Kidney (tissue), 14 donors: ENCODE data around the gene TSKS. TPM values are rescaled to one million over a fixed set of nuclear protein-coding genes. Genes with fewer than 3 reads are reported as not detected.

Source experiments
- DNase-seq, 5 donors: peaks; one replicate each; pipeline ENCODE4 v3.0.0-alpha.2; 2013 to 2020
- FAIRE-seq: peaks from 2 replicates; lab custom pipeline; 2012; peaks lifted over from hg19 to GRCh38; lab: Jason Lieb, UNC
- H3K27ac ChIP-seq, 2 donors: one replicate each; pipeline ENCODE4 v1.7.0; 2013; ENCODE audit warnings: low read depth in 2 of 2, low read length in 2 of 2, inconsistent platforms in 1 of 2
- H3K27me3 ChIP-seq: one replicate; pipeline ENCODE4 v1.7.1; 2013; ENCODE audit warnings: low read length, inconsistent platforms; ENCODE audit not compliant: control insufficient read depth, insufficient read depth
- H3K36me3 ChIP-seq, 3 donors: one replicate each; pipeline versions ENCODE4 v1.7.0 to v1.7.1; 2013; ENCODE audit warnings: low read length in 3 of 3, control low read depth in 1 of 3, inconsistent platforms in 1 of 3; ENCODE audit not compliant: insufficient read depth in 3 of 3, control insufficient read depth in 2 of 3
- H3K4me1 ChIP-seq, 3 donors: one replicate each; pipeline versions ENCODE4 v1.7.0 to v1.7.1; 2013; ENCODE audit warnings: low read length in 3 of 3, inconsistent platforms in 1 of 3, low read depth in 1 of 3; ENCODE audit not compliant: control insufficient read depth in 2 of 3, insufficient read depth in 2 of 3
- H3K4me3 ChIP-seq, 3 donors: one replicate each; pipeline versions ENCODE4 v1.7.0 to v1.8.1; 2013; ENCODE audit warnings: low read length in 3 of 3, control low read depth in 1 of 3, inconsistent platforms in 1 of 3
- H3K9ac ChIP-seq, 3 donors: one replicate each; pipeline versions ENCODE4 v1.7.0 to v1.7.1; 2013; ENCODE audit warnings: low read length in 3 of 3, control low read depth in 1 of 3, inconsistent platforms in 1 of 3
- H3K9me3 ChIP-seq, 3 donors: one replicate each; pipeline versions ENCODE4 v1.7.0 to v1.7.1; 2013; ENCODE audit warnings: low read length in 3 of 3, control low read depth in 1 of 3, inconsistent platforms in 1 of 3; ENCODE audit not compliant: control insufficient read depth in 2 of 3, insufficient read depth in 1 of 3
- CTCF ChIP-seq: IDR thresholded peaks from 3 replicates; pipeline ENCODE4 v1.5.1; 2012; ENCODE audit warnings: mild to moderate bottlenecking, moderate library complexity, borderline replicate concordance; ENCODE audit not compliant: insufficient read depth; ENCODE audit errors: extremely low read depth
- intact Hi-C: fragments of 100-400 bp; cut with DNase I; formaldehyde crosslinking; loops from one replicate; pipeline ENCODE4 v1.11.1; 2022
- polyA plus RNA-seq: library from polyadenylated mRNA; stranded (reverse); fragments of 350-450 nt; fragmentation: Illumina TruSeq; extraction: RNeasy Lipid Tissue Mini Kit (QIAGEN cat#74804); gene quantifications from one replicate; pipeline ENCODE4 v1.2.3, GENCODE V29; 2014; ENCODE audit warnings: low read depth, low replicate concordance; ENCODE audit not compliant: insufficient read depth
- total RNA-seq: library from RNA; stranded (reverse); fragmentation: NEBNext Ultra II Directional; extraction: Animal tissue kit (Norgen Biotek cat#: 25700); gene quantifications from one replicate; pipeline ENCODE4 v1.2.1, GENCODE V29; 2021
- donor health status: control.
- donor health status: control.
- donor health status: control.
- donor health status: control.
- donor health status: control.
- donor health status: DM: yes; HTN: yes; CAD: no.
- donor health status: Normal renal cell carcinoma (clear cell type).

TSKS gene
- total and polyA plus RNA-seq, 2 donors from 2014 or later = 0.47 to 0.50 TPM

- no peak for TF ChIP-seq CTCF
- no peak overlapping the region for H3K9ac ChIP-seq
- intact Hi-C loops = no loop called here
- no peak overlapping the region for H3K4me3 ChIP-seq
- no peaks in the 10 kb centered on the region for H3K36me3 ChIP-seq
- no peak overlapping the region for H3K27ac ChIP-seq
- FAIRE-seq (no peak), DNase-seq (no peak)
- H3K9me3 ChIP-seq = no peaks in the 10 kb centered on the region
- no peaks in the 10 kb centered on the region for H3K4me1 ChIP-seq
- no peaks in the 10 kb centered on the region for H3K27me3 ChIP-seq
Measured at GRCh38 chr19:49710372-49710951, 52.6 kb downstream of the TSKS start.

GRCh38 chr19:49705919-49706318, 57.2 kb downstream of the TSKS start:
- H3K27me3 ChIP-seq = no peaks in the 10 kb centered on the region
- no peaks in the 10 kb centered on the region for H3K9me3 ChIP-seq
- intact Hi-C loops = no loop called here
- no peak for DNase-seq
- no peak overlapping the region for H3K27ac ChIP-seq
- no peak overlapping the region for H3K9ac ChIP-seq
- no peak overlapping the region for H3K4me3 ChIP-seq
- no peaks in the 10 kb centered on the region for H3K36me3 ChIP-seq
- H3K4me1 ChIP-seq = no peaks in the 10 kb centered on the region
- TF ChIP-seq CTCF = no peak
- no peak for FAIRE-seq

GRCh38 chr19:49704888-49705642, 58.0 kb downstream of the TSKS start:
- TF ChIP-seq CTCF = no peak
- intact Hi-C loops = no loop called here
- Histone ChIP-seq H3K9me3 (no peaks in the 10 kb centered on the region), H3K4me1 (no peaks in the 10 kb centered on the region), H3K27me3 (no peaks in the 10 kb centered on the region), H3K36me3 (no peaks in the 10 kb centered on the region), H3K9ac (no peak overlapping the region), H3K4me3 (no peak overlapping the region), H3K27ac (no peak overlapping the region)
- FAIRE-seq (no peak), DNase-seq (no peak)
